Endothelial cell of umbilical vein (primary cell): ENCODE results near the gene TCERG1L.

Experiments
- CTCF ChIP-seq, 2 donors: IDR thresholded peaks; 1 replicate in 1 of 2; 2 replicates in 1 of 2; pipeline ENCODE4 v1.5.1; 2011; ENCODE audit warnings: low read length in 2 of 2, mild to moderate bottlenecking in 2 of 2, moderate library complexity in 2 of 2, control low read depth in 1 of 2, inconsistent platforms in 1 of 2, low read depth in 1 of 2; ENCODE audit not compliant: insufficient read depth in 1 of 2; ENCODE audit errors: extremely low read depth in 1 of 2
- FOS ChIP-seq: IDR thresholded peaks from 2 replicates; pipeline ENCODE4 v1.6.1; 2011; ENCODE audit warnings: mild to moderate bottlenecking, low read length, moderate library complexity, borderline replicate concordance; ENCODE audit not compliant: insufficient read depth
- POLR2A ChIP-seq: IDR thresholded peaks from 2 replicates; pipeline ENCODE4 v1.6.1; 2012; ENCODE audit warnings: low read depth, mild to moderate bottlenecking, control low read depth, low read length
- POLR2AphosphoS5 ChIP-seq: IDR thresholded peaks from 2 replicates; pipeline ENCODE4 v1.6.1; 2012; ENCODE audit warnings: low read depth, mild to moderate bottlenecking, control low read depth, low read length, moderate library complexity; ENCODE audit not compliant: insufficient read depth

- no peak for TF ChIP-seq CTCF (IDR thresholded peaks at IDR 0.05; ENCODE audit: extremely low read depth in 1 of 2, insufficient read depth in 1 of 2, low read depth in 1 of 2, low read length in 2 of 2)
- no peak for TF ChIP-seq FOS
- no peak for TF ChIP-seq POLR2A
- no peak for TF ChIP-seq POLR2AphosphoS5
These were observed 100.4 kb downstream of the TCERG1L start for GRCh38 chr10:131211146-131211545.
